Ammon's horn (tissue), 1 donor: ENCODE measurements around the gene ZNF467.
A peak's percentile ranks its signal among the peaks of the same experiment; 100 is the strongest.

Experiments
- DNase-seq: peaks from one replicate; pipeline ENCODE4 v3.0.0-alpha.2; 2016; ENCODE audit warnings: low spot score

The ZNF467 gene

DNA sequence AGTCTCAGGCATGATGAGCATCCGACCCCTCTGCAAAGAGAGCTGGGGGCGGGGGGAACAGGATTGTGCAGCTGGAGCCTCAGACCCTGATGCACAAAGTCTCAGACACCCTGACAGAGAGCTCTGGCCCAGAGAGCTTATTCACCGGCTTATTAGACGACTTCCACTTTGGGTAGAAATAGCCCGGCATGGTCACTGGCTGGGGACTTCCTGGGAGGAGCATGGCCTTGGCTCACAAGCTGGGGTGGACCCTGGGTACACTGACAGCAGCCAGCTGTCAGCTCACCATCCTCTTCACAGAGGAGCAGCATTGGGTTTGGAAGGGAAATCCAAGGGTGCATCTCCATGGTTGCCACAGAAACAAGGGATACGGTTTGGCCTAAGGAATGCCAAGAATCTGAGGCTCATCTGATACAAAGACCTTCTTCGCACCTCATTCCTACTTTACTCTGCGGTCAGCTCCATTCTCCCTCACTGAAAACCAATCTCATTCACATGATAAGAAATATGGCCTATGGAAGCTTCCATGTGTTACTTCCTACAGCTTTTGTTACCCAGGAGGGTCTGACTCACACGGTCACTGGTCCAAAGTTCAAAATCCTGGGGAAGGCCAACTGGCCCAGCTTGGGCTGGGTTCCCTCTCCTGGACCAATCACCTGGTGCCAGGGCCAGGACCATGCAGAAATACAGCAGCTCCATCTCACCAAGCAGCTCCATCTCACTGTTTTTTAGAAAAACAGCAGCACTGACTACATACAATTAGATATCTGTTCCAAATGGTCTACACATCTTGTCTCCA lies 25.1 kb downstream of the ZNF467 start:
- no peak for DNase-seq

DNA sequence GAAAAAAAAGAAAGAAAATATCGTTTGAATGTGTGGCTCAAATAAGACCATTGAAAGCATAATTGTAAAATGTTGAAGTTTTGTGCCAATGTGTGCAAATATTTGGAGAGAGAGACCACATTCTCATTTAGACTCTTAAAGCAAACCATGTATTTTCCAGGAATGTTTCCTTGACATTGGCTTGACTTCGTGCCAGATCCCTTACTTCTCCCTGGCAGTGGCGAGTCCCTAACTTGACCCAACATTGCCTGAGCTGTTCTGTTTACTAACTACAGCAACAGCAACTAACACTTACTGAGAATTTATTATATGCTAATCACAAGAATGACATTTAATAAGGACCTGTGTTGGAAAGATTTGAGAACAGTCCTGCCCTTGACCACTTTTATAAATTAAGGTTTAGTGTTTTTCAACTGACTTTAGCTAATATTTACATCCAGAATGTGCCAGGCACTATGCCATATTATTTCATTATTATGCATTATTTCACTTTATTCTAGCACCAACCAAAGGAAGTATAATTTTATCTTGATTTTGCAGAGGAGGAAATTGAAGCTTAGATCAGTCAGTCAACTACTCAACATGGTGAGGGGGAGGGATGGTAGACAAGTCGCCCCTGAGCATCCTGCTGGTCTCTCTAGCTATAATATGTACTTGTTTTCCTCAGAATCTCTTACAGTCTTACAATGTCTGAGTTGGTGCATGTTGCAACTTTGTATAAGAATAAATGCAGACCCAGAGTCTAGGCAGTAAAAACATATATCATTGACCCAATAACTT lies 29.7 kb downstream of the ZNF467 start:
- no peak for DNase-seq

DNA sequence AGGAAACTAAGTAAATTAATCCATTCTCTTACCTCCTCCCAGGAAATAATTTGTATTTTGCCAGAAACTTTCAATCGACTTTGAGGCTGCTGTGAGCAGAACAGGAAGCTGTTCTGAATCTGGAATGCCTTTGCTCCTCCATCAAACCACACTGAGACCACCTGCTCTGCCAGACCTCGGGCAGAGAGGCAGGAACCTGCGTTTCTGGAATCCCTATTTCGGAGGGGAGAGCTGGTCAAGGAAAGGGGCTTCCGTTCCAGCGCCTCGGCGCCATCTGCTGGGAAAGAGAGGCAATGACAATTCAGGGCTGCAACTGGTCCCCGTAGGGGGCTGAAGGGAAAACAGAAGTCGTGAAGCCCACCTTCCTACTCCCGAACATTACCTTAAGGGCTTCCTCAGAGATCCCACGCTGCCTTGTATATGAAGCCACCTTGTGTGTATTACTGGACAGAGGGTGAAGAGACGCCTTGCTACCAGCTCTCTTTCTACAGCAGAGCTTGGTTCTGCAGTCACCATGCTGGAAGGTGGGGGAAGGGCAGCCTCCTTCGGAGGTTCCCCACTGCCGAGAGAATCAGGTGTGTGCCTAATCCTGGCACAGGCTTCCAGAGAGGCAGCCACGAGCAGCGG lies 31.2 kb downstream of the ZNF467 start:
- peak; percentile 85 for DNase-seq

- DNase-seq, result peak; percentile 80
Measured at GRCh38 chr7:149741629-149742028, 31.8 kb downstream of the ZNF467 start.

DNA sequence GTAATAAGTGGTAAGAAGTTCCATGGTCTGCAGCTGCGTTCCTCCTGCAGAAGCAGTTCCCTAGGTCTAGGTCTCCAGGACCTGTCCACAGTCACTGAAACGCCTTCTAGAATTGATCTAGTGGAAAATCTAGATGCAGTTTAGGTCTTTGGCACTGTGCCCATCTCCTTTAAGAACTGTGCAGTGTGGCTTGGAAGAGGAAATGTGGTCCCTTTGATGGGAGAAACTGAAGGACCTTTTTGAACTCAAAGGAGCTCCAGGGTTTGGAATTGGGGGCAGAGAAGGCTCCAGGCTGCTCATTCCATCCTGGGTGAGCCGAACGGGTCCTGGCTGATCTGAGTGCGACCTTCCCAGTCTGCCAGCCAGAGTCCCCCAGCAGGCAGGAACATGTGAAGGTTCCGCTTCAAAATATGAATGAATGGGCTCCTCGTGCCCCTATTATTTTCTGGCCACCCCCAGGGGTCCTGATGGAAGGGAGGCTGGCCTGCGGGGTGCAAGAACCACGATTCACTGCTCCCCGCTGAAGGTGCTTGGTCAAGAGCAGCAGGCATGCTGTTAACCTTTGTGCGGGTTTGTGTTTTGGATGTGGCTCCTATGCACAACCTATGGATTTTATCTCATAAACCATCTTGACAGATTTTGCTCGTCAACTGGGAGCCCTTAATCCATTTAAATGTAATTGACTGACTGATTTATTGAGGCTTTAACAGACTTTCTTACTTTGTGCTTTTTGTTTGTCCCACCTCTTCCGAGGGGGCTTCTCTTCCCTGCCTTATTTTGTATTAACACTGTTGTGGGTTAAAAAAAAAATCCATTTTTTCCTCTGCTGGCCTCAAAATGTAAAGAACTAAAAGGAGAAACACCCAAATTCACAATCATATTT lies 36.7 kb downstream of the ZNF467 start:
- no peak for DNase-seq

DNA sequence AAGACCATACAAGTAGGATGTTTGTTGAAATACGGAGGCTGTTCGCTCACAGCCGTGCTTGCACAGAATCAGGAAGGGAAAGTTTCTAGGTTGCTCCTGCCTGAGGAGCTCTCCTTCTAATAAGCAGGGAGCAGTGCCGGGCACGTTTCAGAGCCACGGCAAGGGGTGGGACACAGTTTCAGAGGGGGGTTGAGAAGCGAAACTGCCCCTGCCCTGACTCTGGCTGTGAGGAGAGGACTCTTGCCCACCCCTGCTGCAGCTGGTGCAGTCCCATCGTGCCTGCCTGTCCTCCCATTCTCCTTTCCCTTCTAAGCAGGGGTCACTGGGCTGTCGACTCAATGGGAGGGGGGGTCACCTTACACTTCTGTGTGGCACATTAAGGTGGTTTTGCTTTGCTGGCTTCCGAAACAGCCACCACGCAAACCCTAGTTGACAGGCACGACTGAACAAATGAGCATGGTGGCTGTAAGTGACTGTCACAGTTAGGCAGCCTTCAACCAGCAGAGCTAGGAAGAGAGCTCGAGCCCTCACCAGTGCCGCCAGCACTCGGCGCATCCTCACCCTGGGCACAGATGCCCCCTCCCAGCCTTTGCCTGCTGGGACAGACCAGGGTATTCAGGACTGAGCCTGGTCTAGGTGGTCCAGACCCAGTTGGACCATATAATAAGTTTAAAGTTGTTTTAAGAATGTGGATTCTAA lies 37.5 kb downstream of the ZNF467 start:
- no peak for DNase-seq

- DNase-seq, result no peak
Measured at GRCh38 chr7:149735181-149735602, 38.2 kb downstream of the ZNF467 start.

- no peak for DNase-seq
Measured at GRCh38 chr7:149734791-149735075, 38.7 kb downstream of the ZNF467 start.

DNA sequence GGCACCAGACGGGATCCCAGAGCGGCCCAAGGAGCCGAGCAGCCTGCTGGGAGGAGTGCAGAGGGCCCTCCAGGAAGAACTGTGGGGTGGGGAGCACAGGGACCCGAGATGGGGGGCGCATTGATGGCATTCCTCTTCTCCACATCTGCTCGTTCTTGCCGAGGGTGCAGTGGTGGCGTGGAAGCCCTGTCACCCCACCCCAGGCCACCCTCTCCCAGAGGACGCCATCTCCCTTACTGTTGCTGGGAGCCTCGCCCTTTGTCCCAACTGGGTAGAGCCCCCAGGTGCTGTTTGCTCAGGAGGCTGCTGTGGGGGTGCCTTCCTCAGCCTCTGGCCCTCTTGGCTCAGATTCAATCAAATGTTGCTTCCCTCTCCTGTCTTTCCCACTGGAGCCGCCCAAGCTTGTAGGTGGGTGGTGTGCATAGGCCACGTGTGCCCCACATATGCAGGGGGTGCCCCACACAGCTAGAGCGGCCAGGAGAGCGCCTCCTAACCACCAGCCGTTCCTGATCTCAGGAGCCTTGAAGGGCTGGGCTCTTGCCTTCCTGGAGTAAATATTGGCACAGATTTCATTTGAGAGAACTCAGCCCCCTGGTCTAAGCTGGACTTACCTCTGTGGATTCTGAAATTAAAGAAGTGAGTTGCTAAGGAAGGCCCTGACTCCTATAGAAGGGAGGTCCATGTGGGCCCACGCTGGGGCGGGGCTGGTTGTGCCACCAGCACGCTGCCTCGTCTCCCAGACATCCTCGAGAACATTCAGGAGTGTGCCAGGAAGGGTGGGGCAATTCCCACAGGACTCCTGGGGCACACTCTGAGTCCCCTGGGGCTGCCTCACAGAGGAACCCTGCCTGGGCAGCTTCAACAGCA lies 39.2 kb downstream of the ZNF467 start:
- DNase-seq, result no peak

DNA sequence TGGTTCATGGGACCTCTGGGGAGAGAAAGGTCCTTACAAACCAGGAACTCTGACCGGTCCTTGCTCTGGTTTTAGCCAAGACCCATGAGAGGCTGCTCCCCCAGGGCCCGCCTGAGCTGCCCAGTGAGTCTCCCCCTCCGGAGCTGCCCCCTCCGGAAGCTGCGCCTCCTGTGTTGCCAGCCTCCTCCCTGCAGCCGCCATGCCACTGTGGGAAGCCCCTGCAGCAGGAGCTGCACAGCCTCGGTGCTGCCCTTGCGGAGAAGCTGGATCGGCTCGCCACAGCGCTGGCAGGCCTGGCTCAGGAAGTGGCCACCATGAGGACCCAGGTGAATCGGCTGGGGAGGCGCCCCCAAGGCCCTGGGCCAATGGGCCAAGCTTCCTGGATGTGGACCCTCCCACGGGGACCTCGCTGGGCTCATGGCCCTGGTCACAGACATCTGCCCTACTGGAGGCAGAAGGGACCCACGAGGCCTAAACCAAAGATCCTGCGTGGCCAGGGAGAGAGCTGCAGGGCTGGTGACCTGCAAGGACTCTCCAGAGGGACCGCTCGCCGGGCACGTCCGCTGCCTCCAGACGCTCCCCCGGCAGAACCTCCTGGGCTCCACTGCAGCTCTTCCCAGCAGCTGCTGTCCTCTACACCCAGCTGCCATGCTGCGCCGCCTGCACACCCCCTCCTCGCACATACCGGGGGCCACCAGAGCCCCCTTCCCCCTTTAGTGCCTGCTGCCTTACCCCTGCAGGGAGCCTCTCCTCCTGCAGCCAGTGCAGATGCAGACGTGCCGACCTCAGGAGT lies 40.1 kb downstream of the ZNF467 start:
- DNase-seq, result no peak

DNA sequence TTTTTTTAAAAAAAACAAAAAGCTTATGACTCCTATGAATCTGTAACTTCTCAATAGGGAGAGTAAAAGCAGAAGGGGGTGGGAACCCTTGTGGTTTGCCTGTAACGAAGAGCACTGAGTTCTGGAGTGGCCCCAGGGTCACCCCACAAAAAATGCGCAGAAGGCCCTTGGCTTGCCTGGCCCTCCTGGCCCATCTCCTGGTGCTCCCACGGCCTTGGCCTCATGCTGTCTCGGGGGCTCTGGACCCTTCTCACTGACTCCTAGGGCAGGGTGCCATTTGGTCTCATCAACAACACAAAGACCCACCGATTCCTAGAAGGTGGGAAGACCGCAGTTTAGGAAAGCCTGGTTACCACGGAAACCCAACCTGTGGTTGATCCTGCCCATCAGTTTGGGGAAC lies 40.8 kb downstream of the ZNF467 start:
- DNase-seq, result no peak

DNA sequence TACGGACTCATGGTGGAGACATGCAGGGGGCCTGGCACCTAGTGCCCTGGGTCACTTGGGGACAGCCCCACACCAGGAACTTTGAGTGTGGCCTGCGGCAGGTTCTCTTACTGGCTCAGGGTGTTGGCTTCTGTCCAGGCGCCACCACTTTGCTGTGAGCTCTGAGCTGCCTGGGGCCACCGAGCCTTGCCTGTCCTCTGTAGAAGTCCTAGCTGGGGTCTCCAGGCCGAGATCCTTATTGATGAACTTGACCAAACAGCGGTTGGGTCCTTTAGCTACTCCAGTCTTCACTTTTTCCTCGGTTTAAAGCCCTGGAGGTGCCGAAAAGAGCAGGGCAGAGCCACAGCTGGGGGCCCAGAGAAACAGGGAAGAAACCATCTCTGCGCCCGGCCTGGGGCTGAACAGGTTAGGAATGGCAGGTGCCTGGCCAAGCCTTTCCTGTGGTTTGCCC lies 41.3 kb downstream of the ZNF467 start:
- no peak for DNase-seq

- DNase-seq, result no peak
Measured at GRCh38 chr7:149731207-149731955, 42.0 kb downstream of the ZNF467 start.

- peak; percentile 80 for DNase-seq
Measured at GRCh38 chr7:149729983-149730801, 43.2 kb downstream of the ZNF467 start.

DNA sequence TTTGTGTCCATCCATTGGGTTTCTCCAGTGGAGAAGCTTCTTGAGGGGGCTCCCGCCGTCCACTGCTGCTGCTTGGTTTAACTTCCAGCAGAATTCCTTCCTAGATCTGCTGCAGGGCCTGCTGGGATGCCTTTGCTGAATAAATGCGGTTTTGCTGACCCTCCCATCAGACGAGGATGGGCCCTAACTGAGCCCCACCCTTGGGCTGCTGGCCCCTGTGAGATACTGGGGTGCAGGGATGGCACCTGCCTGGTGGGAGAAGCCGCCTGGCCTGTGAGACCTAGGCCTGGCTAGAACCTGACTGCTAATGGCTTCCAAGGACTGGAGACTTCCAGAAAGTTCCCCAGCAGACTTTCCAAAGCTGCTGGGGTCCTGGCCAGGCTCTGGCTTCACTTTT lies 43.8 kb downstream of the ZNF467 start:
- DNase-seq, result no peak

GRCh38 chr7:149728491-149729375 lies 44.7 kb downstream of the ZNF467 start:
- DNase-seq, result no peak

DNA sequence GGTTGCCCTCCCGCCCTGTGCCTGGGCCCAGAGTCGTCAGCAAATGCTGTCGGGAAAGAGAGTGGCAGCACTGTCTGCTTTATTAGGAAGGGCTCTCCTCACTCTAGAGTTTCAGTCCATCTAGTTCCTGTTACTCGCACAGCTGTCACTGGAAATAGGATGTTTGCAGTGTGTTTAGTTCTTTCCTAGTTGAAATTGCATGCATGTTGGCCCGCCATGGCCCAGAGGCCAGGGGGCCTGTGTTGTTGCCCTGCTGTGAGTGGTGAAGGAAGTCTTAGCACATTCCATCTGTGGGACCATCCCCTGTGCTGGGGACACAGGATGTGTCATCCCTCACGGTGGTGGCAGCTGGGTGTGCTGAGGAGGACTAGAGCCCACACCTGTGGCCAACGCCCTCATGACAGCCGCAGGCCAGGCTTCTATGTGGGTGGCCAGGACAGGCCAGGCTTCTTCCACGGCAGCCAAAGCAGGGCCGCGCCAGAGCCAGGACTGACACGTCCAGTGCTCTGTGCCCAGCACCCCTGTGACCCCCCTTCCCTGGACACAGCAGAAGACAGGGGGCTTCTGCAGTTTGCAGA lies 45.4 kb downstream of the ZNF467 start:
- no peak for DNase-seq
